Osteoblast (primary cell): ENCODE measurements around the gene SUSD5. TPM values are rescaled to one million over a fixed set of nuclear protein-coding genes. Genes with fewer than 3 reads are reported as not detected.

ENCODE experiments used
- DNase-seq: peaks from one replicate; pipeline ENCODE4 v3.0.0; 2011; ENCODE audit warnings: low spot score, mixed read lengths; ENCODE audit not compliant: insufficient read length; ENCODE audit errors: missing footprints
- H2AFZ ChIP-seq: 2 replicates; pipeline ENCODE4 v1.6.0; 2011; ENCODE audit warnings: mild to moderate bottlenecking, low read length
- H3K27ac ChIP-seq: 2 replicates; pipeline ENCODE4 v1.5.1; 2011; ENCODE audit warnings: mild to moderate bottlenecking, low read depth, low read length, moderate library complexity
- H3K27me3 ChIP-seq: 2 replicates; pipeline ENCODE4 v1.6.0; 2012; ENCODE audit warnings: mild to moderate bottlenecking, control low read depth, inconsistent platforms, low read length, moderate library complexity; ENCODE audit not compliant: insufficient read depth
- H3K36me3 ChIP-seq: 2 replicates; pipeline ENCODE4 v1.5.1; 2011; ENCODE audit warnings: mild to moderate bottlenecking, low read length, control low read depth, moderate library complexity; ENCODE audit not compliant: insufficient read depth
- H3K4me1 ChIP-seq: 2 replicates; pipeline ENCODE4 v1.5.1; 2011; ENCODE audit warnings: mild to moderate bottlenecking, low read length, control low read depth, moderate library complexity; ENCODE audit not compliant: insufficient read depth
- H3K4me2 ChIP-seq: 2 replicates; pipeline ENCODE4 v1.6.0; 2011; ENCODE audit warnings: mild to moderate bottlenecking, low read length; ENCODE audit not compliant: insufficient read depth
- H3K4me3 ChIP-seq: fragments of 200-600 bp; sonication (generic); 3 replicates; pipeline ENCODE4 v1.5.1; 2012; ENCODE audit warnings: mild to moderate bottlenecking, low read length, inconsistent platforms; ENCODE audit not compliant: insufficient read depth
- H3K79me2 ChIP-seq: 2 replicates; pipeline ENCODE4 v1.6.0; 2012; ENCODE audit warnings: mild to moderate bottlenecking, low read length, control low read depth, inconsistent platforms; ENCODE audit not compliant: insufficient read depth
- H3K9me3 ChIP-seq: 2 replicates; pipeline ENCODE4 v1.5.1; 2011; ENCODE audit warnings: low read depth, low read length, control low read depth
- H4K20me1 ChIP-seq: 2 replicates; pipeline ENCODE4 v1.6.0; 2012; ENCODE audit warnings: mild to moderate bottlenecking, low read length, control low read depth; ENCODE audit not compliant: insufficient read depth
- CTCF ChIP-seq: IDR thresholded peaks from 2 replicates; pipeline ENCODE4 v1.5.1; 2011; ENCODE audit warnings: mild to moderate bottlenecking, low read depth, low read length, moderate library complexity; ENCODE audit errors: extremely low read depth
- small RNA-seq: library from RNA; depleted of rRNA; stranded (forward); fragments of <200 nt; gene quantifications from one replicate; pipeline ENCODE3, GENCODE V24; 2012
- total RNA-seq: library from RNA; depleted of rRNA; stranded (reverse); fragments of >200 nt; gene quantifications from 2 replicates; pipeline ENCODE4 v1.2.3, GENCODE V29; 2012

Gene SUSD5
- total RNA-seq, 1 donor = 10.9 TPM

DNA sequence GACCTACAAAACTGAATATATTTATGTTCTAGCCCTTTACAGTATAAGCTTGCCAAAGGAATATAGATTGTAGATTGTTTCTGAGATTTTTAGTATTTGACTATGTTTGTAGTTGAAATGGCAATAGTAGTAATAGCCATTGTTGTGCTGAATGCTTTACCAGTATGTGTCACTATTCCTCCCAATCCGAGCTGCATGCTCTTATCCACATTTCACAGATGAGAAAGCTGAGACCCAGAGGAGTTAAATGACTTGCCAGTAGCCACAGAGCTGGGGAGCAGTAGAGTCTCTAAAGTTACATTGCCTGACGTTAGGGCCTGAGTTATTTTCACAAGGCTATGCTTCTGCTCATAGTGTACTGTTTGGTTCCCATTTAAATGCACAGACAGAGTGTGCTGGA, 118.4 kb downstream of the SUSD5 start:
- no peak for TF ChIP-seq CTCF
- Histone ChIP-seq H3K4me1 (peaks cover 5% of the 10 kb centered on the region), H3K27ac (no peak overlapping the region), H3K79me2 (peaks cover 17% of the 10 kb centered on the region), H3K9me3 (no peaks in the 10 kb centered on the region), H4K20me1 (peaks cover 10% of the 10 kb centered on the region), H3K27me3 (no peaks in the 10 kb centered on the region), H2AFZ (no peak overlapping the region), H3K36me3 (no peaks in the 10 kb centered on the region), H3K4me2 (no peak overlapping the region), H3K4me3 (no peak overlapping the region)
- DNase-seq = no peak

Small RNA genes lying within 50 kb of the gene (small RNA-seq; reads per million reads assigned to genes)
- gene AC123900.1 (not detected), gene RN7SL296P (not detected)

Other genes with a start within 250 kb of the SUSD5 start
- gene GLB1, start 121.7 kb downstream of the SUSD5 start, total RNA-seq = 90.8 and 94.8 TPM in 2 replicates
- gene TMPPE, start 121.7 kb downstream of the SUSD5 start, total RNA-seq = 3.8 and 4.0 TPM in 2 replicates
- 266 and 360 TPM in 2 replicates for gene CRTAP, start 104.8 kb downstream of the SUSD5 start, total RNA-seq
- 23.2 and 23.6 TPM in 2 replicates for gene FBXL2, start 58.6 kb upstream of the SUSD5 start, total RNA-seq
- gene UBP1, start 221.6 kb upstream of the SUSD5 start, total RNA-seq = 69.0 and 77.4 TPM in 2 replicates